Activated CD4-positive, alpha-beta T cell treated with anti-CD3 and anti-CD28 coated beads for 48 hours (primary cell): Measurements from ENCODE around the gene SYNE1.

Source experiments
- DNase-seq: peaks from one replicate; pipeline ENCODE4 v3.0.0-alpha.2; 2020

SYNE1 gene

GRCh38 chr6:152221806-152222628 is 415.1 kb downstream of the SYNE1 start:
- DNase-seq, result no peak

- no peak for DNase-seq
These were observed 416.4 kb downstream of the SYNE1 start for GRCh38 chr6:152220786-152221185.

- DNase-seq, result no peak
These were observed 418.3 kb downstream of the SYNE1 start for GRCh38 chr6:152218887-152219286.

GRCh38 chr6:152212437-152212836 is 424.7 kb downstream of the SYNE1 start:
- DNase-seq, result no peak

- DNase-seq, result no peak
These were observed 428.0 kb downstream of the SYNE1 start for GRCh38 chr6:152209211-152209610.

GRCh38 chr6:152207915-152208714 is 429.0 kb downstream of the SYNE1 start:
- DNase-seq, result no peak

- DNase-seq, result peak; percentile 70
These were observed 430.9 kb downstream of the SYNE1 start for GRCh38 chr6:152206072-152206818.

- DNase-seq, result no peak
These were observed 432.6 kb downstream of the SYNE1 start for GRCh38 chr6:152204591-152204990.

GRCh38 chr6:152201120-152201519 is 436.0 kb downstream of the SYNE1 start:
- no peak for DNase-seq

- no peak for DNase-seq
These were observed 441.3 kb downstream of the SYNE1 start for GRCh38 chr6:152195896-152196295.

GRCh38 chr6:152189736-152190135 is 447.4 kb downstream of the SYNE1 start:
- DNase-seq, result no peak

- no peak for DNase-seq
These were observed 449.2 kb downstream of the SYNE1 start for GRCh38 chr6:152188011-152188410.

GRCh38 chr6:152186840-152187239 is 450.3 kb downstream of the SYNE1 start:
- no peak for DNase-seq

- peak; percentile 17 for DNase-seq
These were observed 452.1 kb downstream of the SYNE1 start for GRCh38 chr6:152184917-152185574.

GRCh38 chr6:152184573-152184916 is 452.6 kb downstream of the SYNE1 start:
- DNase-seq, result no peak

GRCh38 chr6:152180601-152181000 is 456.6 kb downstream of the SYNE1 start:
- DNase-seq, result no peak

GRCh38 chr6:152176268-152176667 is 460.9 kb downstream of the SYNE1 start:
- no peak for DNase-seq

- DNase-seq, result no peak
These were observed 463.2 kb downstream of the SYNE1 start for GRCh38 chr6:152173957-152174356.

GRCh38 chr6:152173321-152173720 is 463.8 kb downstream of the SYNE1 start:
- no peak for DNase-seq

GRCh38 chr6:152170702-152171667 is 466.2 kb downstream of the SYNE1 start:
- DNase-seq, result peak; percentile 78

GRCh38 chr6:152170313-152170701 is 466.9 kb downstream of the SYNE1 start:
- no peak for DNase-seq
